Keratinocyte (primary cell): ENCODE results near the gene FSTL1.

ENCODE experiments used
- EZH2 ChIP-seq: IDR thresholded peaks from one replicate; pipeline ENCODE4 v1.6.1; 2012; ENCODE audit warnings: inconsistent platforms, mild to moderate bottlenecking, low read length, moderate library complexity
- TF ChIP-seq, protein P1 (sequence below), 3 experiments: IDR thresholded peaks in 1 of 3; conservative IDR thresholded peaks in 1 of 3; optimal IDR thresholded peaks in 1 of 3; 2 replicates in 2 of 3; 3 replicates in 1 of 3; pipeline versions ENCODE3 to v1.5.1; 2011; ENCODE audit warnings: low read length in 3 of 3, mild to moderate bottlenecking in 3 of 3, moderate library complexity in 2 of 3, control low read depth in 1 of 3, inconsistent platforms in 1 of 3; ENCODE audit not compliant: insufficient read depth in 2 of 3; ENCODE audit errors: extremely low read depth in 1 of 3

GRCh38 chr3:120452816-120453215, 2.0 kb upstream of the FSTL1 start:
- TF ChIP-seq, protein P1, sequence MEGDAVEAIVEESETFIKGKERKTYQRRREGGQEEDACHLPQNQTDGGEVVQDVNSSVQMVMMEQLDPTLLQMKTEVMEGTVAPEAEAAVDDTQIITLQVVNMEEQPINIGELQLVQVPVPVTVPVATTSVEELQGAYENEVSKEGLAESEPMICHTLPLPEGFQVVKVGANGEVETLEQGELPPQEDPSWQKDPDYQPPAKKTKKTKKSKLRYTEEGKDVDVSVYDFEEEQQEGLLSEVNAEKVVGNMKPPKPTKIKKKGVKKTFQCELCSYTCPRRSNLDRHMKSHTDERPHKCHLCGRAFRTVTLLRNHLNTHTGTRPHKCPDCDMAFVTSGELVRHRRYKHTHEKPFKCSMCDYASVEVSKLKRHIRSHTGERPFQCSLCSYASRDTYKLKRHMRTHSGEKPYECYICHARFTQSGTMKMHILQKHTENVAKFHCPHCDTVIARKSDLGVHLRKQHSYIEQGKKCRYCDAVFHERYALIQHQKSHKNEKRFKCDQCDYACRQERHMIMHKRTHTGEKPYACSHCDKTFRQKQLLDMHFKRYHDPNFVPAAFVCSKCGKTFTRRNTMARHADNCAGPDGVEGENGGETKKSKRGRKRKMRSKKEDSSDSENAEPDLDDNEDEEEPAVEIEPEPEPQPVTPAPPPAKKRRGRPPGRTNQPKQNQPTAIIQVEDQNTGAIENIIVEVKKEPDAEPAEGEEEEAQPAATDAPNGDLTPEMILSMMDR (optimal IDR thresholded peaks at IDR 0.05 in 1 of 3, IDR thresholded peaks at IDR 0.05 in 1 of 3, conservative IDR thresholded peaks at IDR 0.05 in 1 of 3; ENCODE audit: extremely low read depth in 1 of 3, insufficient read depth in 2 of 3, low read length in 3 of 3), result no peak
- TF ChIP-seq EZH2, result no peak
